T-helper 2 cell treated with Interferon-gamma antibody and Interleukin-4, amounts not matched to agents 5 μg/mL and 100 μg/mL, for 36 hours (primary cell): ENCODE results near the gene ADGRG2.

Source experiments
- DNase-seq: peaks from one replicate; pipeline ENCODE4 v3.0.0; 2021; ENCODE audit warnings: low spot score
- H3K27ac Mint-ChIP-seq: one replicate; pipeline ENCODE4 v1.8.0; 2021; ENCODE audit warnings: mild to moderate bottlenecking, mixed read lengths
- H3K27me3 Mint-ChIP-seq: one replicate; pipeline ENCODE4 v1.8.0; 2021; ENCODE audit warnings: low read depth, mixed read lengths
- H3K36me3 Mint-ChIP-seq: one replicate; pipeline ENCODE4 v1.8.0; 2021; ENCODE audit warnings: low read depth, mixed read lengths
- H3K4me1 Mint-ChIP-seq: one replicate; pipeline ENCODE4 v1.8.0; 2021; ENCODE audit warnings: low read depth, mixed read lengths
- H3K4me3 Mint-ChIP-seq: one replicate; pipeline ENCODE4 v1.8.0; 2022; ENCODE audit warnings: mild to moderate bottlenecking, moderate library complexity, mixed read lengths
- H3K9me3 Mint-ChIP-seq: one replicate; pipeline ENCODE4 v1.8.0; 2021; ENCODE audit warnings: mixed read lengths

The ADGRG2 gene

GRCh38 chrX:19121898-19122640 lies at the start of gene ADGRG2:
TSS of gene ADGRG2 (minus strand) at chrX:19122468. CDS start at chrX:19068834, 53,634 bp downstream.
- Mint-ChIP-seq H3K27me3 (peaks cover 50% of the 10 kb centered on the region), H3K4me3 (no peak within 1 kb of the TSS), H3K4me1 (no peaks in the 10 kb centered on the region), H3K36me3 (no peaks in the 10 kb centered on the region), H3K9me3 (no peaks in the 10 kb centered on the region), H3K27ac (no peak within 1 kb of the TSS)
- DNase-seq: no peak

DNA sequence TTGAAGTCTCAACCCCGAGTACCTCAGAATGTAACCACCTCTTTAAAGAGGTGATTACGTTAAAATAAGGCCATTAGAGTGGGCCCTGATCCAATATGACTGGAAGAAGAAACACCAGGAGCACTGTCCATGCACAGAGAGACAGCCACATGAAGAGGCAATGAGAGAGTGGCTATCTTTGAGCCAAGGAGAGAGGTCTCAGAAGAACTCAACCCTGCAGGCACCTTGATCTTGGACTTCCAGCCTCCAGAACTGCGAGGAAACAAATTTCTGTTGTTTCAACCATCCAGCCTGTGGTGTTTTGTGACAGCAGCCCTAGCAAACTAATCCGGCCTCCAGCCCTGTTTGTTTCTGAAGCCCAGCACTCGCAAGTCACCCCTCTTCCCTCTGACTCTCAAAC lies 46.3 kb upstream of the ADGRG2 start:
- no peak for DNase-seq
- Mint-ChIP-seq H3K27me3 (no peaks in the 10 kb centered on the region), H3K36me3 (no peaks in the 10 kb centered on the region), H3K27ac (no peak overlapping the region), H3K4me3 (no peak overlapping the region), H3K4me1 (no peaks in the 10 kb centered on the region), H3K9me3 (no peaks in the 10 kb centered on the region)

GRCh38 chrX:19162851-19163250 lies 40.6 kb upstream of the ADGRG2 start:
- H3K36me3 Mint-ChIP-seq: no peaks in the 10 kb centered on the region
- H3K9me3 Mint-ChIP-seq: no peaks in the 10 kb centered on the region
- no peak overlapping the region for H3K27ac Mint-ChIP-seq
- H3K27me3 Mint-ChIP-seq: no peaks in the 10 kb centered on the region
- H3K4me1 Mint-ChIP-seq: no peaks in the 10 kb centered on the region
- no peak overlapping the region for H3K4me3 Mint-ChIP-seq
- DNase-seq: no peak

- H3K36me3 Mint-ChIP-seq: no peaks in the 10 kb centered on the region
- no peak overlapping the region for H3K27ac Mint-ChIP-seq
- H3K4me1 Mint-ChIP-seq: no peaks in the 10 kb centered on the region
- H3K27me3 Mint-ChIP-seq: no peaks in the 10 kb centered on the region
- H3K9me3 Mint-ChIP-seq: no peaks in the 10 kb centered on the region
- H3K4me3 Mint-ChIP-seq: no peak overlapping the region
- DNase-seq: no peak
Observed at GRCh38 chrX:19156186-19156585, 33.9 kb upstream of the ADGRG2 start.

- H3K9me3 Mint-ChIP-seq: no peaks in the 10 kb centered on the region
- no peak overlapping the region for H3K4me3 Mint-ChIP-seq
- no peak for DNase-seq
- H3K27me3 Mint-ChIP-seq: no peaks in the 10 kb centered on the region
- no peaks in the 10 kb centered on the region for H3K4me1 Mint-ChIP-seq
- H3K27ac Mint-ChIP-seq: no peak overlapping the region
- H3K36me3 Mint-ChIP-seq: no peaks in the 10 kb centered on the region
Observed at GRCh38 chrX:19152762-19153161, 30.5 kb upstream of the ADGRG2 start.

GRCh38 chrX:19137067-19137466 lies 14.8 kb upstream of the ADGRG2 start:
- Mint-ChIP-seq H3K27me3 (no peaks in the 10 kb centered on the region), H3K4me3 (no peak overlapping the region), H3K27ac (no peak overlapping the region), H3K9me3 (no peaks in the 10 kb centered on the region), H3K36me3 (no peaks in the 10 kb centered on the region), H3K4me1 (no peaks in the 10 kb centered on the region)
- DNase-seq: no peak

GRCh38 chrX:19133784-19134183 lies 11.5 kb upstream of the ADGRG2 start:
- H3K27me3 Mint-ChIP-seq: peaks cover 2% of the 10 kb centered on the region
- DNase-seq: no peak
- no peak overlapping the region for H3K4me3 Mint-ChIP-seq
- no peaks in the 10 kb centered on the region for H3K9me3 Mint-ChIP-seq
- H3K4me1 Mint-ChIP-seq: no peaks in the 10 kb centered on the region
- H3K36me3 Mint-ChIP-seq: no peaks in the 10 kb centered on the region
- H3K27ac Mint-ChIP-seq: no peak overlapping the region

GRCh38 chrX:19133231-19133630 lies 11.0 kb upstream of the ADGRG2 start:
- Mint-ChIP-seq H3K9me3 (no peaks in the 10 kb centered on the region), H3K4me1 (no peaks in the 10 kb centered on the region), H3K4me3 (no peak overlapping the region), H3K36me3 (no peaks in the 10 kb centered on the region), H3K27me3 (peaks cover 2% of the 10 kb centered on the region), H3K27ac (no peak overlapping the region)
- no peak for DNase-seq

GRCh38 chrX:19130628-19131027 lies 8.4 kb upstream of the ADGRG2 start:
- Mint-ChIP-seq H3K4me3 (no peak overlapping the region), H3K36me3 (no peaks in the 10 kb centered on the region), H3K27ac (no peak overlapping the region), H3K9me3 (no peaks in the 10 kb centered on the region), H3K4me1 (no peaks in the 10 kb centered on the region), H3K27me3 (peaks cover 2% of the 10 kb centered on the region)
- no peak for DNase-seq

- no peaks in the 10 kb centered on the region for H3K4me1 Mint-ChIP-seq
- H3K27ac Mint-ChIP-seq: no peak overlapping the region
- DNase-seq: no peak
- H3K9me3 Mint-ChIP-seq: no peaks in the 10 kb centered on the region
- no peaks in the 10 kb centered on the region for H3K36me3 Mint-ChIP-seq
- H3K4me3 Mint-ChIP-seq: no peak overlapping the region
- peaks cover 9% of the 10 kb centered on the region for H3K27me3 Mint-ChIP-seq
Observed at GRCh38 chrX:19129694-19130093, 7.4 kb upstream of the ADGRG2 start.

DNA sequence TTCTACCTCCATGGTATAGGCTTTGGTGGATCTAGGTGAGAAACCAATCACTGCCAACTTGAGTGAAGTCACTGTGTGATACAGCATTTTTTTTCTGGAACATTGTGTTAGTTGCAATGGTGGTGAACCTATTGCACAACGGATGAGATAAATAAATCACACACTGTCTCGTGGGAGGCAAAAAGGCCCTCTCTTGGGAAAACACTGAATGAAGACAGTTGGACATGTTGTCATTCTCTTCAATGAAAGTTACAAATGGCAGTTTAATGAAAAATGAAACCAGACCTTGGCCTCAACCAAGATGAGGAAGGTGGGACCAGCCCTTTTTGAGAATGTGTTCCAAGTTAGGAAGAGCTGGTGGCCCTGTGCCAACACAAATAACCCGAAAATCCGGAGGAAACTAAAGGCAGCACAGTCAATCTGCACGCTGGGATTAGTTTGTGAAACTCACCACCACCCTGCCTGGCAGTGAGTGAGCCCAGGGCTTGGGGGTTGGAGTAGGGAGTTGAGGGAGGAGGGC lies 5.4 kb upstream of the ADGRG2 start:
- H3K36me3 Mint-ChIP-seq: no peaks in the 10 kb centered on the region
- H3K4me3 Mint-ChIP-seq: no peak overlapping the region
- no peak for DNase-seq
- peaks cover 27% of the 10 kb centered on the region for H3K27me3 Mint-ChIP-seq
- no peak overlapping the region for H3K27ac Mint-ChIP-seq
- H3K4me1 Mint-ChIP-seq: no peaks in the 10 kb centered on the region
- no peaks in the 10 kb centered on the region for H3K9me3 Mint-ChIP-seq

DNA sequence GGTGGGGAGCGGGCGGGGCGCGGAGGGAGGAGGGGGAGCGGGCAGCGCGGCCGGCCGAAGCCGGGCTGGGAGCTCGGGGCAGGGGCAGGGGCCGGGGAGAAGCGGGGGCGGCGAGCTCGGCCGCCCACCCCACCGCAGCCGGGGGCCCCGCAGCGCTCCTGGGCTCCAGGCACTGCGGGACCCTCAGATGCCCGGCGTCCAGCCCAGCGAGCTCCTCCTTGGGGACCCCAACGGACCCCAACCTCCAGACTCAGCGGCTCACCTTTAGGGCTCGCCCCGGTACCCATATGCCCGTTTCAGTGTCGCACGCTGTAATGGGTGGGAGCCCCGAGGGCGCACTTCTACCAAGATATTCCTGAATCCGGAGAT lies 357 bp upstream of the ADGRG2 start:
- H3K4me1 Mint-ChIP-seq: no peaks in the 10 kb centered on the region
- H3K27ac Mint-ChIP-seq: no peak overlapping the region
- H3K36me3 Mint-ChIP-seq: no peaks in the 10 kb centered on the region
- H3K27me3 Mint-ChIP-seq: peaks cover 50% of the 10 kb centered on the region
- DNase-seq: no peak
- H3K4me3 Mint-ChIP-seq: no peak overlapping the region
- no peaks in the 10 kb centered on the region for H3K9me3 Mint-ChIP-seq

DNA sequence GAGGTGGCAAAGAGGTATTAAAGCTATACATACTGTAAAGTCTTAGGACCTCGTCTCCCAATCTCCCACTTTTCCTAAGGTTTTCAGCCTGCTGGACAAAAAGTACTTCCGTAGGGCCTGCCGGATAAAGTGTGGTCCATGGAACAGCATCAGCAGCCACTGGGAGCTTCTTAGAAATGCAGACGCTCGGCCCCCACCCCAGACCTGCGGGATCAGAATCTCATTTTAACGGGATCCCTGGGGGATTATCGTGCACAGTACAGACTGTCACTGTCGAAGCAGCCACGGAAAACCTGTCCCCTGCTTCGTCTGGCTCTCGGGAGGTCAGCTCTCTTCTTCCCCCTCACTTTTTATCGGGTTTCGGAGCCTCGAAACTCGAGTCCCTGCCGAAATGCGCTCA lies 802 bp downstream of the ADGRG2 start:
- Mint-ChIP-seq H3K4me3 (no peak overlapping the region), H3K36me3 (no peaks in the 10 kb centered on the region), H3K27ac (no peak overlapping the region), H3K4me1 (no peaks in the 10 kb centered on the region), H3K9me3 (no peaks in the 10 kb centered on the region), H3K27me3 (peaks cover 52% of the 10 kb centered on the region)
- DNase-seq: no peak

DNA sequence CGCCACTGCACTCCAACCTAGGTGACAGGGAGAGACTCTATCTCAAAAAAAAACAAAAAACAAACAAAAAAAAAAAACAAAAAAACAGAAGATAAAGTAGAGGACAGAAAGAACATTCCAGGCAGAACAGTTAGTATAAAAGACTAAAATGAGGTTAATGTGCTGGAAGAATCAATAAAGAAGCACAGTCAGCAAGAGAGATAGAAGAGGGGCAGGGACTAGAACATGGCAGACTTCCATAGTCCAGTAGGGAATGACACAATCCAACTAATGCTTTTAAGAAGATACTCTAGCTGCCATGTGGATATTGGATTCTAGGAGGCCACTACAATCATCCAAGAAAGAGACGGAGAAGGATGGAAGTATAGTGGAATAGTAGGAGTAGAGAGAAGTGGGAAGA lies 11.6 kb downstream of the ADGRG2 start:
- Mint-ChIP-seq H3K4me3 (no peak overlapping the region), H3K27ac (no peak overlapping the region), H3K9me3 (no peaks in the 10 kb centered on the region), H3K27me3 (peaks cover 2% of the 10 kb centered on the region), H3K36me3 (no peaks in the 10 kb centered on the region), H3K4me1 (no peaks in the 10 kb centered on the region)
- DNase-seq: no peak

- Mint-ChIP-seq H3K4me3 (no peak overlapping the region), H3K4me1 (no peaks in the 10 kb centered on the region), H3K36me3 (no peaks in the 10 kb centered on the region), H3K27me3 (peaks cover 2% of the 10 kb centered on the region), H3K9me3 (no peaks in the 10 kb centered on the region), H3K27ac (no peak overlapping the region)
- DNase-seq: no peak
Observed at GRCh38 chrX:19107035-19107434, 15.2 kb downstream of the ADGRG2 start.
